Aorta (tissue), 5 donors: ENCODE results near the gene SLCO2A1. TPM values are rescaled to one million over a fixed set of nuclear protein-coding genes. Genes with fewer than 3 reads are reported as not detected.
A peak's percentile ranks its signal among the peaks of the same experiment; 100 is the strongest.

Experiments
- ATAC-seq: fragments of 200-7000 bp; cut with Tn5 transposase; one replicate; pipeline ENCODE4 v1.9.1; 2022; ENCODE audit warnings: moderate library complexity; ENCODE audit not compliant: low FRiP score
- DNase-seq, 2 donors: peaks; one replicate each; pipeline ENCODE4 v3.0.0-alpha.2; 2020
- H3K27ac ChIP-seq, 2 donors: one replicate each; pipeline ENCODE4 v1.5.1; 2013; ENCODE audit warnings: low read length in 2 of 2, mild to moderate bottlenecking in 2 of 2, moderate library complexity in 2 of 2, control low read depth in 1 of 2, inconsistent platforms in 1 of 2, low read depth in 1 of 2
- H3K27me3 ChIP-seq, 2 donors: one replicate each; pipeline ENCODE4 v1.6.1; 2013; ENCODE audit warnings: control low read depth in 1 of 2, low read length in 1 of 2, mild to moderate bottlenecking in 1 of 2, moderate library complexity in 1 of 2; ENCODE audit not compliant: insufficient read depth in 2 of 2, control insufficient read depth in 1 of 2
- H3K36me3 ChIP-seq, 2 donors: one replicate each; pipeline ENCODE4 v1.6.1; 2013; ENCODE audit warnings: control low read depth in 1 of 2, low read length in 1 of 2, mild to moderate bottlenecking in 1 of 2; ENCODE audit not compliant: insufficient read depth in 2 of 2, control insufficient read depth in 1 of 2
- H3K4me1 ChIP-seq, 2 donors: one replicate each; pipeline ENCODE4 v1.6.1; 2013; ENCODE audit warnings: low read length in 2 of 2, control low read depth in 1 of 2, mild to moderate bottlenecking in 1 of 2, moderate library complexity in 1 of 2; ENCODE audit not compliant: insufficient read depth in 2 of 2, control insufficient read depth in 1 of 2
- H3K4me3 ChIP-seq, 2 donors: one replicate each; pipeline ENCODE4 v1.5.1; 2013; ENCODE audit warnings: low read length in 2 of 2, control low read depth in 1 of 2, mild to moderate bottlenecking in 1 of 2
- H3K9me3 ChIP-seq: one replicate; pipeline ENCODE4 v1.6.1; 2013; ENCODE audit warnings: mild to moderate bottlenecking, low read length; ENCODE audit not compliant: control insufficient read depth
- WGBS, 2 donors: extraction: QIAGEN DNeasy Blood & Tissue Kit; methylation state at CpG; one replicate each; pipeline ENCODE4 v1.1.7; 2013; 5-methylcytosine and 5-hydroxymethylcytosine counted together
- intact Hi-C, 2 donors: fragments of 100-400 bp; cut with DNase I; formaldehyde crosslinking; loops; one replicate each; pipeline versions ENCODE4 v1.14.2 to v1.15.0; 2022
- polyA plus RNA-seq, 2 donors: library from polyadenylated mRNA; stranded (reverse); fragments of 200-250 nt; gene quantifications; one replicate each; pipeline ENCODE4 v1.2.3, GENCODE V29; 2013
- total RNA-seq, 2 donors: library from RNA; stranded (reverse); fragmentation: NEBNext Ultra II Directional; extraction: Animal tissue kit (Norgen Biotek cat#: 25700); gene quantifications; one replicate each; pipeline ENCODE4 v1.2.1, GENCODE V29; 2021
- donor health status: healthy with polysubstance abuse.
- donor health status: Bipolar disorder and iron deficiency.
- donor health status: DM: no; HTN: no; CAD: no.
- donor health status: DM: no; HTN: no; CAD: no.
- donor health status: DM: yes; HTN: yes; CAD: no.

SLCO2A1 gene
- total and polyA plus RNA-seq, 4 donors: 0.25 to 101 (median 49.8) TPM

DNA sequence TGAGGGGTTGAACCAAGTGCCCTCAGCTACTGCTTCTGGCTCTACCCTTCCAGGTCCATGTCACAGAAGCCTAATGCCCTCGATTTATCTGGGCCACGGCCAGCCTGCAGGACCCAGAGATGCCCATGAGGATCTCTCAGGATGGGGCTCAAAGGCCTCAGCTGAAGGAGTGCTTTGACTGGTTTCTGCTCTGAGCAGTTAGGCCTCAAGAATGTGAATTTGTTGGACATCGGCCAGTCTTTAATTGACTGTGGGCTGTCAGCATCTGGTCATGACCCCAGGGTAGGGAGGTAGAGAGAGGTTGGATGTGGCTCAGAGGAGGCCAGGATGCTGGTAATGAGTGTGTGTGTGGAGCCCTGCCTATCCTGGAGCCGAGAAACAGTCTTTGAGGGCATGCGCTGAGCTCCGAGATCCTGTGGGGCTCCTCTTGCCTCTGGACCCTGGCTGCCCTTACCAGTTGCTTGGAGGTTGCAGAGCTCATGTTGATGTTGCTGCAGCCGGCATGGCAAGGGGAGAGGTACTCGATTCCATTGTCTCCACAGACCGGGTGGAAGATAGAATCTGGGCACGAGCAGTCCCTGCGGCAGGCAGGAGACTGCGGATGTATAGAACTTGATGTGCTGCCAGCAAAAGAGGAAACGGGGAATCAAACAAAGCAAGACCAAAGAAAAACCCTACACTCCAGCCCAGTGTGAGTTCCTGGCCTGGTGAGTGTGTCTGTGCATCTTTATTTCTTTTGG lies 84.9 kb downstream of the SLCO2A1 start:
- H3K4me1 ChIP-seq: peaks cover 0 to 5% of the 10 kb centered on the region in 2 donors
- WGBS, 2 donors: 85 to 87% methylated on average over 13 of the region's 13 CpGs
- no peaks in the 10 kb centered on the region for H3K27me3 ChIP-seq
- peak; percentile 39 for ATAC-seq
- peak in 1 of 2 donors; percentile 68 for DNase-seq
- no peaks in the 10 kb centered on the region for H3K9me3 ChIP-seq
- H3K4me3 ChIP-seq: no peak overlapping the region
- H3K36me3 ChIP-seq: no peaks in the 10 kb centered on the region
- intact Hi-C loops: no loop called here
- peak overlapping the region in 1 of 2 donors; percentile 2 for H3K27ac ChIP-seq

DNA sequence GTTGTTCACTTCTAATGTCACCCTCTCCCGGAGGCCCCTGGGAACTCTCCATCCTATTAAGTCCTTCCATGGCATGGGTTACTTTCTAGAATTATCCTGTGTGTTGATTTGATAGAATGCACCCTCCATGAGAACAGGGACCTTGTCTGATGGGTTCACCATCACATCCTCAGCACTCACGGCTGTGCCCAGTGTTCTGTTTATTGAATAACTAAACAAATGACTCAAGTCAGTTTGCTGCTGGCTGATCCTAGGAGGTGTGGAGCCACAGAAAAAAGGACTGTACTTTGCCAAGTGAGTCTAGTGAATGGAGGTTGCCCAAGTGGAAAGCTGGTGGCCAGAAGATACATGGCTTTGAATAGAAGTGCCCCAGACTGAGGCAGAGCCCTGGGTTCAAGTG lies 85.5 kb downstream of the SLCO2A1 start:
- Histone ChIP-seq H3K9me3 (no peaks in the 10 kb centered on the region), H3K4me1 (peaks cover 0 to 5% of the 10 kb centered on the region in 2 donors), H3K4me3 (no peak overlapping the region), H3K27me3 (no peaks in the 10 kb centered on the region), H3K36me3 (no peaks in the 10 kb centered on the region), H3K27ac (peak overlapping the region in 1 of 2 donors; percentile 2)
- WGBS, 2 donors: 24 to 36% methylated on average over 2 of the region's 2 CpGs
- ATAC-seq: no peak
- intact Hi-C loops: no loop called here
- DNase-seq: peak in 1 of 2 donors; percentile 39

DNA sequence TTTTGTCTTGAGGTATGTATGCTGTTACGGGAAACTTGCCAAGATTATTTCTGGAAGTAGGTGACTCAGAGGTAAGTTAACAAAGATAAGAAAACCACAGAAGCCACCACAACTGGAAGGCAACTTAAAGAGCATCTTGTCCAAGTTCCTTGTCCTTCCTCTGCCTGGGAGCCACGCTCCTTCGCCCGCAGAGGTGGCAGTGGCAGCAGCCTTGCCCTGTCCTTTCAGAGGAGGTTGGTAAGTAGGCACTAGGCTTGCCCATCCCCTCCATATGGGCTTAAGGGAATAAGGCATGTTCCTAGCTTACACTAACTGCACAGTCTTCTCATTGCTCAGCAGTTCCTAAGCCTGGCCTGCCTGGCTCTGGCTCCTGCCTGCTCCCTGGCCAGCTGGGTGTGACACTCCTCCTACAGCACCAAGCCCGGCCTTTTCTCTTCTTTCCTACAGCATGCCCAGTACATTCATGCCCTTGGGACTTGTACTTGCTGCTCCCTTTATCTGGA lies 86.0 kb downstream of the SLCO2A1 start:
- intact Hi-C loops: no loop called here
- Histone ChIP-seq H3K27me3 (no peaks in the 10 kb centered on the region), H3K27ac (no peak overlapping the region), H3K9me3 (no peaks in the 10 kb centered on the region), H3K36me3 (no peaks in the 10 kb centered on the region), H3K4me1 (peaks cover 0 to 5% of the 10 kb centered on the region in 2 donors), H3K4me3 (no peak overlapping the region)
- ATAC-seq (no peak), DNase-seq (peak; percentile 67 to 69)
- 42 to 46% methylated on average over 5 of the region's 5 CpGs for WGBS, 2 donors

DNA sequence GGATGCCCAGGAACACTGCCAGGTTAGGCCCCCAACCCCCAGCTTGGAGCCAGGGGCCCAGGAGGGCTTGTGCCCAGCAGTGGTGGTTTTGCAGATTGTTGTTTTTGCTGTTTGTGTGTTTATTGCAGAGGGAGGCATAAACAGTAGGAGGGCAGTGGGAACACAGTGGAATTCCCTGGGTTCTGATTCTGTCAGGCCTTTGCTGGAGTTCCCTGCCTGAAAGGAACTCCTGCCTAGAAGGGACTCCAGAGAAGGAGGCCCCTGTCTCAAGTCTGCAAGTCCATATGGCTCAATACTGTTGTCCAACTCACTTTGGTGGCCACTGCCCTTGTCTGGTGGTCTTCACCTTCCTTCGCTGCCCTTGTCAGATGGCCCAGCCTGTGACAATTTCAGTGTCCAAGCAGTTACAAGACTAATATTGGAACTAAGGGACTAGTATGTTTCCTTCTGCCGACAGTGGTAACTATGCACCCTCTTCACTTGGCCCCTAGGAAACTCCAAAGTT lies 86.6 kb downstream of the SLCO2A1 start:
- 94 to 97% methylated on average over 2 of the region's 2 CpGs for WGBS, 2 donors

DNA sequence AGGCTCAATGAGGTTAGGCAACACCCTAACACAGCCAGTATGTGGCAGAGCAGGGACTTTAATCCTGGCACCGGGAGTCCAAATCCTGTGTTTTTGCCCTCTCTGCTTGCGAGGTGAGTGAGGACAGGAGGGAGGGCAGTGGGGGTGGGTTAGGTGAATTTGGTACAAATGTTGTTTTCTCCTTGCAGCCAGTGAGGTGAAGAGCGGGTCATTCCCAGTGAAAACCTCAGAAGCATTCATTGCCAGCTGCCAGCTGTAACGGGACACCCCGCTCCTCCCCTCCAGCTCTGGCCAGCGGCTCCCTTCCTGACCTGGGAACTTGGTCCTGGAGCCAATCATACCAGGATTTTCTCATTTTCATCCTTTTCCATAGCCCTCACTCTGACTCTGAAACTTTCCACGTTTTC lies 88.3 kb downstream of the SLCO2A1 start:
- DNase-seq (peak; percentile 70 to 79), ATAC-seq (peak; percentile 45)
- H3K36me3 ChIP-seq: no peaks in the 10 kb centered on the region
- no peaks in the 10 kb centered on the region for H3K27me3 ChIP-seq
- 3 to 6% methylated on average over 7 of the region's 7 CpGs for WGBS, 2 donors
- H3K9me3 ChIP-seq: no peaks in the 10 kb centered on the region
- no peak overlapping the region for H3K4me3 ChIP-seq
- peaks cover 0 to 5% of the 10 kb centered on the region in 2 donors for H3K4me1 ChIP-seq
- intact Hi-C loops: no loop called here
- H3K27ac ChIP-seq: no peak overlapping the region

More for the DNA sequence above, 86.6 kb downstream of the SLCO2A1 start:
- Histone ChIP-seq H3K9me3 (no peaks in the 10 kb centered on the region), H3K36me3 (no peaks in the 10 kb centered on the region), H3K4me3 (no peak overlapping the region), H3K27ac (no peak overlapping the region), H3K4me1 (peaks cover 0 to 5% of the 10 kb centered on the region in 2 donors), H3K27me3 (no peaks in the 10 kb centered on the region)
- no peak for ATAC-seq
- DNase-seq: peak in 1 of 2 donors; percentile 36
- intact Hi-C loops: no loop called here

DNA sequence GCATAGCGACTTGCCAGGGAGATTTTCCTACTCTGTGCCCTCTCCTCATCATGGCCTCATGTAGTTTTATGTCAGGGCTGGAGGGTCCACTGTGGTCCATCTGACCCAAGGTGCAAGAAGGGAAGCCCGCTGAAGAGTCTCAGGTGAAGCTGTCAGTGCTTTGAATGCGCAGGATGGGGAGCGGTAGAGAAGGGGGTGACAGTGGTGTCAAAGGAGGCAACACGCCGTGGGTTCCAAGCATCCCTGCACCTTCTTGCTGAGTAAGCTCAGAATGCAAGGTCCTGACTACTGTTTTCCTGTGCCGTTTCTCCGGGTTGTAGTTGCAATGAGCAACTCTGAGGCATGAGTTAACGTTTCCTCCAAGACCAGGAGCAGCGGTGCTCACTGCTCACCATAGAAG lies 89.2 kb downstream of the SLCO2A1 start:
- no peaks in the 10 kb centered on the region for H3K27me3 ChIP-seq
- 79 to 84% methylated on average over 10 of the region's 10 CpGs for WGBS, 2 donors
- H3K9me3 ChIP-seq: no peaks in the 10 kb centered on the region
- intact Hi-C loops: no loop called here
- DNase-seq (peak in 1 of 2 donors; percentile 43), ATAC-seq (no peak)
- no peaks in the 10 kb centered on the region for H3K36me3 ChIP-seq
- H3K4me3 ChIP-seq: no peak overlapping the region
- no peak overlapping the region for H3K27ac ChIP-seq
- H3K4me1 ChIP-seq: peaks cover 0 to 5% of the 10 kb centered on the region in 2 donors

DNA sequence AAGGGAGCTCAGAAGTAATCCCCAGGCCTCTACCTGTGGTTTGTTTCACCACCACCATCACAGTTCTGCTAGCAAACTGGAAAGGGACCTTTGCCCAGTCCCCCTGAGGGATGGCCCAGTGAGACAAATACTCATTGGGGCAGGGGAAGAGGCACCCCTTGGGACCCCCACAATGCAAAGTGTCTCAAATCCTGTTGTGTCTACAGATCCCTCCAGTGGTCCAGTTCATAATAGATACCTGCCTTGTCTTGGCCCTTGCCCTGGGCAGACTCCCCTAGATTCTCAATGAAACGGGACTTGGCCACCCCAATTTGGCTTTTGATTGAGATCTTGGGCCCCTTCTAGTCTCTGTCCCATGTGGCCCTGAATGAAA lies 90.3 kb downstream of the SLCO2A1 start:
- no peak for DNase-seq
- H3K4me1 ChIP-seq: peaks cover 0 to 4% of the 10 kb centered on the region in 2 donors

DNA sequence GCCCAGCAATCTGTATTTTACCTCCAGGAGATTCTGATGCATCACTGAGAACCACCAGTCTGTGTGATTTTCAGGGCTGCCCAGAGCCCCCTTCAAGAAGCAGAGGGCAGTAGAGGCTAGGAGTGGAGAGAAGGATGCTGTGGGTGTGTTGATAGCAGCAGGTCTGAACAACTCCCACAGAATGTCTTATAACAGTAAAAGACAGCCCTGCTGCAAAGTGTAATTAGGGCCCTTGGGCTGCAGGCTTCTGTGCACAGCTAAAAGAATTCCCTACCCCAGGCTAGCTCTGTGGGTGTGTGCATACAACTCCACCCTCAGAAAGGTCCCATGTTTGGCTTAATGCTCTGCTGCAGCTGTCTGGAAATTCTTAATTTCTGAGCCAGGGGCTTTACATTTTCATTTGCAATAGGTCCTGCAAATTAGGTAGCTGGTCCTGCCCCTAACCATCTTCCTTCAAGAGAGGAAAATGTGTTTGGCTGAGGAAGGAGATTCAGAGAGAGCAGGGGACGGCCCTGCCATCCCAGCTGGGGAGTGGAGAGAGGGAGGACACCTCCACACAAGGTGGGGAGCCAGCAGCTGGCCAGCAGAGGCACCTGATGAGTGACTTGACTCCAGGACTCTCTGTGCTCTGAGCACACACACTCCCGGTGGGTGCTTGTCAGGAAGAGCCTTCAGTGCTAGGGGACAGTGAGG lies 90.8 kb downstream of the SLCO2A1 start:
- WGBS, 2 donors: 88 to 91% methylated on average over 2 of the region's 2 CpGs
- H3K4me3 ChIP-seq: no peak overlapping the region
- H3K9me3 ChIP-seq: no peaks in the 10 kb centered on the region
- no peak overlapping the region for H3K27ac ChIP-seq
- ATAC-seq (no peak), DNase-seq (peak in 1 of 2 donors; percentile 55)
- intact Hi-C loops: loop anchor here in 1 of 2 donors (10.0 kb wide), 1 partner anchor 206 kb away; no protein-coding TSS in a partner anchor
- no peaks in the 10 kb centered on the region for H3K27me3 ChIP-seq
- H3K4me1 ChIP-seq: no peaks in the 10 kb centered on the region
- H3K36me3 ChIP-seq: no peaks in the 10 kb centered on the region

More for the DNA sequence above, 90.3 kb downstream of the SLCO2A1 start:
- ATAC-seq: no peak
- H3K4me3 ChIP-seq: no peak overlapping the region
- no peaks in the 10 kb centered on the region for H3K27me3 ChIP-seq
- no peaks in the 10 kb centered on the region for H3K9me3 ChIP-seq
- no peaks in the 10 kb centered on the region for H3K36me3 ChIP-seq
- 89 to 100% methylated on average over 1 of the region's 1 CpG for WGBS, 2 donors
- H3K27ac ChIP-seq: no peak overlapping the region
- intact Hi-C loops: loop anchor here in 1 of 2 donors (10.0 kb wide), 1 partner anchor 205 kb away; no protein-coding TSS in a partner anchor
